D721Med (cell line): Measurements from ENCODE around the gene ITIH5.
"Not testable (repeated sequence)": the region's sequence is repeated elsewhere in the genome, so short reads cannot be mapped to it uniquely, and the experiment has no call there.

Source experiments
- DNase-seq: peaks from one replicate; pipeline ENCODE4 v3.0.0; 2011; ENCODE audit warnings: low spot score; ENCODE audit not compliant: insufficient read length
- FAIRE-seq: peaks from 2 replicates; lab custom pipeline; 2011; peaks lifted over from hg19 to GRCh38; lab: Jason Lieb, UNC
- CTCF ChIP-seq: IDR thresholded peaks from 2 replicates; pipeline ENCODE4 v1.5.1; 2012; ENCODE audit warnings: mild to moderate bottlenecking, control low read depth; ENCODE audit not compliant: insufficient read depth; ENCODE audit errors: missing control alignments

Gene ITIH5

GRCh38 chr10:7700577-7701125 is 33.9 kb upstream of the ITIH5 start:
- FAIRE-seq, result no peak
- DNase-seq, result no peak

GRCh38 chr10:7697426-7697825 is 30.7 kb upstream of the ITIH5 start:
- DNase-seq, result no peak
- no peak for FAIRE-seq
- TF ChIP-seq CTCF, result no peak

More at GRCh38 chr10:7700577-7701125, 33.9 kb upstream of the ITIH5 start:
- no peak for TF ChIP-seq CTCF

- FAIRE-seq, result no peak
These were observed 29.8 kb upstream of the ITIH5 start for GRCh38 chr10:7696545-7696944.

GRCh38 chr10:7693194-7693593 is 26.4 kb upstream of the ITIH5 start:
- FAIRE-seq, DNase-seq: not testable (repeated sequence)

More at GRCh38 chr10:7696545-7696944, 29.8 kb upstream of the ITIH5 start:
- TF ChIP-seq CTCF, result no peak
- DNase-seq, result no peak

GRCh38 chr10:7692368-7692767 is 25.6 kb upstream of the ITIH5 start:
- not testable (repeated sequence) for DNase-seq, FAIRE-seq

GRCh38 chr10:7690885-7691597 is 24.3 kb upstream of the ITIH5 start:
- not testable (repeated sequence) for DNase-seq, FAIRE-seq

- FAIRE-seq, result no peak
- no peak for TF ChIP-seq CTCF
- DNase-seq, result no peak
These were observed 22.8 kb upstream of the ITIH5 start for GRCh38 chr10:7689591-7689990.

GRCh38 chr10:7687228-7687907 is 20.6 kb upstream of the ITIH5 start:
- DNase-seq (no peak), FAIRE-seq (no peak)
- TF ChIP-seq CTCF, result peak; percentile 98
